WTC11 (cell line): Measurements from ENCODE around the gene TMEM88. TPM values are rescaled to one million over a fixed set of nuclear protein-coding genes. Genes with fewer than 3 reads are reported as not detected.

Source experiments
- ATAC-seq: fragments of 200-7000 bp; cut with Tn5 transposase; 2 replicates; pipeline ENCODE4 v1.10.0; 2021; ENCODE audit warnings: mild to moderate bottlenecking, moderate library complexity
- CTCF ChIA-PET: fragments of 300-600 bp; sonication (Branson Sonifier 250); formaldehyde crosslinking; loops from one replicate; lab custom pipeline; 2021; ENCODE audit warnings: antibody characterized with exemption; lab: Charles Lee
- POLR2A ChIA-PET: fragments of 350-600 bp; sonication (Branson Sonifier 250); formaldehyde crosslinking; loops from one replicate; lab custom pipeline; 2021; ENCODE audit warnings: antibody characterized with exemption; lab: Charles Lee
- DNase-seq: peaks from one replicate; pipeline ENCODE4 v3.0.0; 2021; ENCODE audit warnings: low spot score
- H3K27ac Mint-ChIP-seq: 2 replicates; pipeline ENCODE4 v1.8.0; 2021; ENCODE audit warnings: mixed read lengths
- H3K27me3 Mint-ChIP-seq: 2 replicates; pipeline ENCODE4 v1.8.0; 2021; ENCODE audit warnings: low read depth, mild to moderate bottlenecking, moderate library complexity, mixed read lengths
- H3K36me3 Mint-ChIP-seq: 2 replicates; pipeline ENCODE4 v1.8.0; 2021; ENCODE audit warnings: mixed read lengths
- H3K4me1 Mint-ChIP-seq: 2 replicates; pipeline ENCODE4 v1.8.0; 2022; ENCODE audit warnings: mixed read lengths
- H3K4me3 Mint-ChIP-seq: 2 replicates; pipeline ENCODE4 v1.8.0; 2021; ENCODE audit warnings: mild to moderate bottlenecking, moderate library complexity, mixed read lengths
- H3K9me3 Mint-ChIP-seq: 2 replicates; pipeline ENCODE4 v1.8.0; 2021; ENCODE audit warnings: mixed read lengths
- HMGA2 ChIP-seq: fragments of 250-450 bp; sonication (Bioruptor Pico); IDR thresholded peaks from 2 replicates; pipeline ENCODE4 v1.4.0; 2021; ENCODE audit warnings: mild to moderate bottlenecking, moderate library complexity
- OVOL2 ChIP-seq: fragments of 250-450 bp; sonication (Bioruptor Pico); IDR thresholded peaks from 2 replicates; pipeline ENCODE4 v1.9.0; 2021; ENCODE audit warnings: mild to moderate bottlenecking, borderline replicate concordance
- SMAD4 ChIP-seq: sonication (generic); formaldehyde crosslinking; IDR thresholded peaks from 2 replicates; pipeline ENCODE4 v1.8.0; 2022; ENCODE audit warnings: mild to moderate bottlenecking, missing genetic modification reagents
- TEAD1 ChIP-seq: sonication (generic); formaldehyde crosslinking; IDR thresholded peaks from 2 replicates; pipeline ENCODE4 v1.8.0; 2022; ENCODE audit warnings: mild to moderate bottlenecking, missing genetic modification reagents
- ZBTB21 ChIP-seq: sonication (generic); formaldehyde crosslinking; IDR thresholded peaks from 2 replicates; pipeline ENCODE4 v1.8.1; 2023; ENCODE audit warnings: mild to moderate bottlenecking, missing genetic modification reagents, borderline replicate concordance
- total RNA-seq: library from RNA; stranded (reverse); gene quantifications from 3 replicates; pipeline ENCODE4 v1.2.3, GENCODE V29; 2021
- TF ChIP-seq, protein P1 (sequence below): sonication (generic); formaldehyde crosslinking; conservative IDR thresholded peaks from 2 replicates; pipeline ENCODE4 v1.8.1; 2023; ENCODE audit warnings: mild to moderate bottlenecking, low read depth, missing genetic modification reagents, moderate library complexity
- TF ChIP-seq, protein P2 (sequence below): sonication (generic); formaldehyde crosslinking; IDR thresholded peaks from 2 replicates; pipeline ENCODE4 v1.8.1; 2023; ENCODE audit warnings: mild to moderate bottlenecking, missing genetic modification reagents, borderline replicate concordance
- TF ChIP-seq, protein P3 (sequence below): sonication (generic); formaldehyde crosslinking; IDR thresholded peaks from 2 replicates; pipeline ENCODE4 v1.8.0; 2022; ENCODE audit warnings: mild to moderate bottlenecking, missing genetic modification reagents
- TF ChIP-seq, protein P4 (sequence below): fragments of 200-600 bp; IDR thresholded peaks from 2 replicates; pipeline ENCODE4 v1.8.0; 2022; ENCODE audit warnings: antibody characterized with exemption
- TF ChIP-seq, protein P5 (sequence below): sonication (generic); formaldehyde crosslinking; IDR thresholded peaks from 2 replicates; pipeline ENCODE4 v1.8.0; 2023; ENCODE audit warnings: missing genetic modification reagents, mild to moderate bottlenecking, borderline replicate concordance
- TF ChIP-seq, protein P6 (sequence below): sonication (generic); formaldehyde crosslinking; IDR thresholded peaks from 2 replicates; pipeline ENCODE4 v1.8.0; 2023; ENCODE audit warnings: mild to moderate bottlenecking, missing genetic modification reagents

Gene TMEM88
- total RNA-seq, 1 experiment from 2014 or later = 2.9 TPM

DNA sequence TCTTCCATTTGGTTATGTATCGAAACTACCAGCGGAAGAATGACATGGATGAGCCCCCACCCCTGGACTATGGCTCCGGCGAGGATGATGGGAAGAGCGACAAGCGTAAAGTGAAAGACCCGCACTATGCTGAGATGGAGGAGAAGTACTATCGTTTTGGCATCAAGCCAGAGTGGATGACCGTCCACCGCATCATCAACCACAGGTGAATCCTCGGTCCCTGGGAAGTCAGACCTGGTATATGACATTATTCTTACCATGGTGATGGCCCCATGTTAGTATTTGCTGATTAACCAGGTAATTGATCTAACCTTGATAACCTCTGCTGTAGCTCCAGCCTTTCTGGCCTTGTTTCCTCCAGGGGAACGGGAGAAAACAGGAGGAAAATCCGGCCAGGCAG is 42.2 kb downstream of the TMEM88 start:
- Mint-ChIP-seq H3K4me3 (no peak overlapping the region), H3K9me3 (no peaks in the 10 kb centered on the region), H3K4me1 (no peaks in the 10 kb centered on the region), H3K36me3 (peaks cover 25% of the 10 kb centered on the region; the same call in 1 of the 2 replicates), H3K27me3 (no peaks in the 10 kb centered on the region), H3K27ac (no peak overlapping the region)
- ATAC-seq = no peak
- TF ChIP-seq, protein P1, sequence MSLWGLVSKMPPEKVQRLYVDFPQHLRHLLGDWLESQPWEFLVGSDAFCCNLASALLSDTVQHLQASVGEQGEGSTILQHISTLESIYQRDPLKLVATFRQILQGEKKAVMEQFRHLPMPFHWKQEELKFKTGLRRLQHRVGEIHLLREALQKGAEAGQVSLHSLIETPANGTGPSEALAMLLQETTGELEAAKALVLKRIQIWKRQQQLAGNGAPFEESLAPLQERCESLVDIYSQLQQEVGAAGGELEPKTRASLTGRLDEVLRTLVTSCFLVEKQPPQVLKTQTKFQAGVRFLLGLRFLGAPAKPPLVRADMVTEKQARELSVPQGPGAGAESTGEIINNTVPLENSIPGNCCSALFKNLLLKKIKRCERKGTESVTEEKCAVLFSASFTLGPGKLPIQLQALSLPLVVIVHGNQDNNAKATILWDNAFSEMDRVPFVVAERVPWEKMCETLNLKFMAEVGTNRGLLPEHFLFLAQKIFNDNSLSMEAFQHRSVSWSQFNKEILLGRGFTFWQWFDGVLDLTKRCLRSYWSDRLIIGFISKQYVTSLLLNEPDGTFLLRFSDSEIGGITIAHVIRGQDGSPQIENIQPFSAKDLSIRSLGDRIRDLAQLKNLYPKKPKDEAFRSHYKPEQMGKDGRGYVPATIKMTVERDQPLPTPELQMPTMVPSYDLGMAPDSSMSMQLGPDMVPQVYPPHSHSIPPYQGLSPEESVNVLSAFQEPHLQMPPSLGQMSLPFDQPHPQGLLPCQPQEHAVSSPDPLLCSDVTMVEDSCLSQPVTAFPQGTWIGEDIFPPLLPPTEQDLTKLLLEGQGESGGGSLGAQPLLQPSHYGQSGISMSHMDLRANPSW (CRISPR knock-in tag) = no peak
- TF ChIP-seq OVOL2 (CRISPR knock-in tag) (no peak), SMAD4 (CRISPR knock-in tag) (no peak), HMGA2 (CRISPR knock-in tag) (no peak)
- TF ChIP-seq, protein P2, sequence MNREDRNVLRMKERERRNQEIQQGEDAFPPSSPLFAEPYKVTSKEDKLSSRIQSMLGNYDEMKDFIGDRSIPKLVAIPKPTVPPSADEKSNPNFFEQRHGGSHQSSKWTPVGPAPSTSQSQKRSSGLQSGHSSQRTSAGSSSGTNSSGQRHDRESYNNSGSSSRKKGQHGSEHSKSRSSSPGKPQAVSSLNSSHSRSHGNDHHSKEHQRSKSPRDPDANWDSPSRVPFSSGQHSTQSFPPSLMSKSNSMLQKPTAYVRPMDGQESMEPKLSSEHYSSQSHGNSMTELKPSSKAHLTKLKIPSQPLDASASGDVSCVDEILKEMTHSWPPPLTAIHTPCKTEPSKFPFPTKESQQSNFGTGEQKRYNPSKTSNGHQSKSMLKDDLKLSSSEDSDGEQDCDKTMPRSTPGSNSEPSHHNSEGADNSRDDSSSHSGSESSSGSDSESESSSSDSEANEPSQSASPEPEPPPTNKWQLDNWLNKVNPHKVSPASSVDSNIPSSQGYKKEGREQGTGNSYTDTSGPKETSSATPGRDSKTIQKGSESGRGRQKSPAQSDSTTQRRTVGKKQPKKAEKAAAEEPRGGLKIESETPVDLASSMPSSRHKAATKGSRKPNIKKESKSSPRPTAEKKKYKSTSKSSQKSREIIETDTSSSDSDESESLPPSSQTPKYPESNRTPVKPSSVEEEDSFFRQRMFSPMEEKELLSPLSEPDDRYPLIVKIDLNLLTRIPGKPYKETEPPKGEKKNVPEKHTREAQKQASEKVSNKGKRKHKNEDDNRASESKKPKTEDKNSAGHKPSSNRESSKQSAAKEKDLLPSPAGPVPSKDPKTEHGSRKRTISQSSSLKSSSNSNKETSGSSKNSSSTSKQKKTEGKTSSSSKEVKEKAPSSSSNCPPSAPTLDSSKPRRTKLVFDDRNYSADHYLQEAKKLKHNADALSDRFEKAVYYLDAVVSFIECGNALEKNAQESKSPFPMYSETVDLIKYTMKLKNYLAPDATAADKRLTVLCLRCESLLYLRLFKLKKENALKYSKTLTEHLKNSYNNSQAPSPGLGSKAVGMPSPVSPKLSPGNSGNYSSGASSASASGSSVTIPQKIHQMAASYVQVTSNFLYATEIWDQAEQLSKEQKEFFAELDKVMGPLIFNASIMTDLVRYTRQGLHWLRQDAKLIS (CRISPR knock-in tag) = no peak
- TF ChIP-seq, protein P3, sequence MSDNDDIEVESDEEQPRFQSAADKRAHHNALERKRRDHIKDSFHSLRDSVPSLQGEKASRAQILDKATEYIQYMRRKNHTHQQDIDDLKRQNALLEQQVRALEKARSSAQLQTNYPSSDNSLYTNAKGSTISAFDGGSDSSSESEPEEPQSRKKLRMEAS = no peak
- TF ChIP-seq, protein P4, sequence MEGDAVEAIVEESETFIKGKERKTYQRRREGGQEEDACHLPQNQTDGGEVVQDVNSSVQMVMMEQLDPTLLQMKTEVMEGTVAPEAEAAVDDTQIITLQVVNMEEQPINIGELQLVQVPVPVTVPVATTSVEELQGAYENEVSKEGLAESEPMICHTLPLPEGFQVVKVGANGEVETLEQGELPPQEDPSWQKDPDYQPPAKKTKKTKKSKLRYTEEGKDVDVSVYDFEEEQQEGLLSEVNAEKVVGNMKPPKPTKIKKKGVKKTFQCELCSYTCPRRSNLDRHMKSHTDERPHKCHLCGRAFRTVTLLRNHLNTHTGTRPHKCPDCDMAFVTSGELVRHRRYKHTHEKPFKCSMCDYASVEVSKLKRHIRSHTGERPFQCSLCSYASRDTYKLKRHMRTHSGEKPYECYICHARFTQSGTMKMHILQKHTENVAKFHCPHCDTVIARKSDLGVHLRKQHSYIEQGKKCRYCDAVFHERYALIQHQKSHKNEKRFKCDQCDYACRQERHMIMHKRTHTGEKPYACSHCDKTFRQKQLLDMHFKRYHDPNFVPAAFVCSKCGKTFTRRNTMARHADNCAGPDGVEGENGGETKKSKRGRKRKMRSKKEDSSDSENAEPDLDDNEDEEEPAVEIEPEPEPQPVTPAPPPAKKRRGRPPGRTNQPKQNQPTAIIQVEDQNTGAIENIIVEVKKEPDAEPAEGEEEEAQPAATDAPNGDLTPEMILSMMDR = no peak
- ChIA-PET POLR2A (no interaction called here), CTCF (no interaction called here)
- no peak for DNase-seq

DNA sequence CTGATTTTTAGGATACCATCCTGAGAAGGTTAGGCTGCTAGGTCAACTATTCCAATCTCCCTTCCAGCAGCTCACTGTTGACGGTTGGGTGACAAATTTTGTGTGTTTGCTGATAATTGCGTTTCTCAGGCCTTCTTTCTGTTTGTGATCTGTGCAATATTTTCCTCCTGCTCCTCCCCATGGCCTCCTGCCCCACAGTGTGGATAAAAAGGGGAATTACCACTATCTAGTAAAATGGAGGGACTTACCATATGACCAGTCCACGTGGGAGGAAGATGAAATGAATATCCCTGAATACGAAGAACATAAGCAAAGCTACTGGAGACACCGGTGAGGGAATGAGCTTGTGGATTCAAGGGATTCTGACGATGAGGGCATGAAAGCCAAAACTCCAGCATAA is 42.9 kb downstream of the TMEM88 start:
- POLR2A ChIA-PET = no interaction called here
- Mint-ChIP-seq H3K9me3 (no peaks in the 10 kb centered on the region), H3K27ac (no peak overlapping the region), H3K27me3 (no peaks in the 10 kb centered on the region), H3K4me3 (no peak overlapping the region), H3K36me3 (peaks cover 27% of the 10 kb centered on the region; the same call in 1 of the 2 replicates), H3K4me1 (no peaks in the 10 kb centered on the region)
- ATAC-seq (no peak), DNase-seq (no peak)
- TF ChIP-seq, protein P2 (CRISPR knock-in tag) = no peak
- TF ChIP-seq, protein P5, sequence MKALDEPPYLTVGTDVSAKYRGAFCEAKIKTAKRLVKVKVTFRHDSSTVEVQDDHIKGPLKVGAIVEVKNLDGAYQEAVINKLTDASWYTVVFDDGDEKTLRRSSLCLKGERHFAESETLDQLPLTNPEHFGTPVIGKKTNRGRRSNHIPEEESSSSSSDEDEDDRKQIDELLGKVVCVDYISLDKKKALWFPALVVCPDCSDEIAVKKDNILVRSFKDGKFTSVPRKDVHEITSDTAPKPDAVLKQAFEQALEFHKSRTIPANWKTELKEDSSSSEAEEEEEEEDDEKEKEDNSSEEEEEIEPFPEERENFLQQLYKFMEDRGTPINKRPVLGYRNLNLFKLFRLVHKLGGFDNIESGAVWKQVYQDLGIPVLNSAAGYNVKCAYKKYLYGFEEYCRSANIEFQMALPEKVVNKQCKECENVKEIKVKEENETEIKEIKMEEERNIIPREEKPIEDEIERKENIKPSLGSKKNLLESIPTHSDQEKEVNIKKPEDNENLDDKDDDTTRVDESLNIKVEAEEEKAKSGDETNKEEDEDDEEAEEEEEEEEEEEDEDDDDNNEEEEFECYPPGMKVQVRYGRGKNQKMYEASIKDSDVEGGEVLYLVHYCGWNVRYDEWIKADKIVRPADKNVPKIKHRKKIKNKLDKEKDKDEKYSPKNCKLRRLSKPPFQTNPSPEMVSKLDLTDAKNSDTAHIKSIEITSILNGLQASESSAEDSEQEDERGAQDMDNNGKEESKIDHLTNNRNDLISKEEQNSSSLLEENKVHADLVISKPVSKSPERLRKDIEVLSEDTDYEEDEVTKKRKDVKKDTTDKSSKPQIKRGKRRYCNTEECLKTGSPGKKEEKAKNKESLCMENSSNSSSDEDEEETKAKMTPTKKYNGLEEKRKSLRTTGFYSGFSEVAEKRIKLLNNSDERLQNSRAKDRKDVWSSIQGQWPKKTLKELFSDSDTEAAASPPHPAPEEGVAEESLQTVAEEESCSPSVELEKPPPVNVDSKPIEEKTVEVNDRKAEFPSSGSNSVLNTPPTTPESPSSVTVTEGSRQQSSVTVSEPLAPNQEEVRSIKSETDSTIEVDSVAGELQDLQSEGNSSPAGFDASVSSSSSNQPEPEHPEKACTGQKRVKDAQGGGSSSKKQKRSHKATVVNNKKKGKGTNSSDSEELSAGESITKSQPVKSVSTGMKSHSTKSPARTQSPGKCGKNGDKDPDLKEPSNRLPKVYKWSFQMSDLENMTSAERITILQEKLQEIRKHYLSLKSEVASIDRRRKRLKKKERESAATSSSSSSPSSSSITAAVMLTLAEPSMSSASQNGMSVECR (CRISPR knock-in tag) = no peak
- TF ChIP-seq, protein P6, sequence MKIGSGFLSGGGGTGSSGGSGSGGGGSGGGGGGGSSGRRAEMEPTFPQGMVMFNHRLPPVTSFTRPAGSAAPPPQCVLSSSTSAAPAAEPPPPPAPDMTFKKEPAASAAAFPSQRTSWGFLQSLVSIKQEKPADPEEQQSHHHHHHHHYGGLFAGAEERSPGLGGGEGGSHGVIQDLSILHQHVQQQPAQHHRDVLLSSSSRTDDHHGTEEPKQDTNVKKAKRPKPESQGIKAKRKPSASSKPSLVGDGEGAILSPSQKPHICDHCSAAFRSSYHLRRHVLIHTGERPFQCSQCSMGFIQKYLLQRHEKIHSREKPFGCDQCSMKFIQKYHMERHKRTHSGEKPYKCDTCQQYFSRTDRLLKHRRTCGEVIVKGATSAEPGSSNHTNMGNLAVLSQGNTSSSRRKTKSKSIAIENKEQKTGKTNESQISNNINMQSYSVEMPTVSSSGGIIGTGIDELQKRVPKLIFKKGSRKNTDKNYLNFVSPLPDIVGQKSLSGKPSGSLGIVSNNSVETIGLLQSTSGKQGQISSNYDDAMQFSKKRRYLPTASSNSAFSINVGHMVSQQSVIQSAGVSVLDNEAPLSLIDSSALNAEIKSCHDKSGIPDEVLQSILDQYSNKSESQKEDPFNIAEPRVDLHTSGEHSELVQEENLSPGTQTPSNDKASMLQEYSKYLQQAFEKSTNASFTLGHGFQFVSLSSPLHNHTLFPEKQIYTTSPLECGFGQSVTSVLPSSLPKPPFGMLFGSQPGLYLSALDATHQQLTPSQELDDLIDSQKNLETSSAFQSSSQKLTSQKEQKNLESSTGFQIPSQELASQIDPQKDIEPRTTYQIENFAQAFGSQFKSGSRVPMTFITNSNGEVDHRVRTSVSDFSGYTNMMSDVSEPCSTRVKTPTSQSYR = no peak
- TF ChIP-seq TEAD1 (CRISPR knock-in tag) = no peak
- no peak for TF ChIP-seq ZBTB21 (CRISPR knock-in tag)
- CTCF ChIA-PET = interaction anchor here (1.1 kb wide), 1 partner anchor 196 kb away, joined by 3 read pairs; no protein-coding TSS in a partner anchor
